GM23338 (cell line): Measurements from ENCODE around the gene SPINK5. TPM values are rescaled to one million over a fixed set of nuclear protein-coding genes. Genes with fewer than 3 reads are reported as not detected.

ENCODE experiments used
- ATAC-seq: fragments of 200-7000 bp; cut with Tn5 transposase; 3 replicates; pipeline ENCODE4 v1.9.1; 2020
- DNase-seq: peaks from one replicate; pipeline ENCODE4 v3.0.0-alpha.2; 2015; ENCODE audit warnings: low spot score
- H2AFZ ChIP-seq: fragments of 200-600 bp; sonication (generic); 2 replicates; pipeline ENCODE4 v1.8.0; 2016; ENCODE audit warnings: antibody characterized with exemption, mild to moderate bottlenecking, moderate library complexity
- H3F3A ChIP-seq: fragments of 200-600 bp; sonication (generic); replicated peaks from 2 replicates; pipeline ENCODE4 v1.8.0; 2017; ENCODE audit warnings: antibody characterized with exemption, mixed run types, low read depth
- H3K27ac ChIP-seq: fragments of 200-600 bp; sonication (generic); 2 replicates; pipeline ENCODE4 v1.6.1; 2016; ENCODE audit warnings: low read depth
- H3K27me3 ChIP-seq: fragments of 200-600 bp; sonication (generic); 2 replicates; pipeline ENCODE4 v1.8.0; 2016; ENCODE audit warnings: mild to moderate bottlenecking, mixed run types, moderate library complexity; ENCODE audit not compliant: insufficient read depth
- H3K36me3 ChIP-seq: fragments of 200-600 bp; sonication (generic); 2 replicates; pipeline ENCODE4 v1.8.0; 2016; ENCODE audit warnings: mild to moderate bottlenecking; ENCODE audit not compliant: insufficient read depth
- H3K4me1 ChIP-seq: fragments of 200-600 bp; sonication (generic); 2 replicates; pipeline ENCODE4 v1.8.0; 2016; ENCODE audit warnings: mild to moderate bottlenecking, moderate library complexity; ENCODE audit not compliant: insufficient read depth
- H3K4me2 ChIP-seq: fragments of 200-600 bp; sonication (generic); 2 replicates; pipeline ENCODE4 v1.7.1; 2017; ENCODE audit warnings: mixed run types
- H3K4me3 ChIP-seq: fragments of 200-600 bp; sonication (generic); 2 replicates; pipeline ENCODE4 v1.6.1; 2016; ENCODE audit warnings: mixed run types
- H3K79me2 ChIP-seq: fragments of 200-600 bp; sonication (generic); replicated peaks from 2 replicates; pipeline ENCODE4 v1.8.0; 2017; ENCODE audit warnings: mild to moderate bottlenecking; ENCODE audit not compliant: insufficient read depth
- H3K9me2 ChIP-seq: fragments of 200-600 bp; sonication (generic); 2 replicates; pipeline ENCODE4 v1.8.0; 2017; ENCODE audit not compliant: insufficient read depth
- H4K20me1 ChIP-seq: fragments of 200-600 bp; sonication (generic); replicated peaks from 2 replicates; pipeline ENCODE4 v1.8.0; 2017; ENCODE audit warnings: mild to moderate bottlenecking; ENCODE audit not compliant: insufficient read depth
- H3K27ac Mint-ChIP-seq: 2 replicates; pipeline ENCODE4 v1.8.0; 2020; ENCODE audit warnings: inconsistent platforms, mild to moderate bottlenecking, moderate library complexity, mixed read lengths
- H3K27me3 Mint-ChIP-seq: 3 replicates; pipeline ENCODE4 v1.8.0; 2022; ENCODE audit warnings: low read depth, mild to moderate bottlenecking, moderate library complexity, mixed read lengths, inconsistent platforms; ENCODE audit not compliant: insufficient read depth, poor library complexity
- H3K36me3 Mint-ChIP-seq: 3 replicates; pipeline ENCODE4 v1.8.0; 2021; ENCODE audit warnings: low read depth, mild to moderate bottlenecking, inconsistent platforms, moderate library complexity, mixed read lengths
- H3K4me1 Mint-ChIP-seq: 3 replicates; pipeline ENCODE4 v1.8.0; 2020; ENCODE audit warnings: mild to moderate bottlenecking, inconsistent platforms, mixed read lengths
- H3K4me3 Mint-ChIP-seq: 3 replicates; pipeline ENCODE4 v1.8.0; 2021; ENCODE audit warnings: moderate library complexity, mild to moderate bottlenecking, inconsistent platforms, mixed read lengths
- H3K9me3 Mint-ChIP-seq: 3 replicates; pipeline ENCODE4 v1.8.0; 2020; ENCODE audit warnings: moderate library complexity, mild to moderate bottlenecking, inconsistent platforms, mixed read lengths
- CREB1 ChIP-seq: fragments of 250-450 bp; sonication (Bioruptor Pico); IDR thresholded peaks from 2 replicates; pipeline ENCODE4 v1.5.0; 2020; ENCODE audit warnings: low read depth, mild to moderate bottlenecking, moderate library complexity
- CTCF ChIP-seq, 2 experiments: fragments of 200-600 bp in 1 of 2; sonication (generic) in 1 of 2; conservative IDR thresholded peaks; 2 replicates each; pipeline versions ENCODE4 v1.5.1 to v1.6.1; 2016 to 2017; ENCODE audit warnings: antibody characterized with exemption in 2 of 2, low read depth in 2 of 2, mild to moderate bottlenecking in 2 of 2, moderate library complexity in 1 of 2
- ETS1 ChIP-seq: IDR thresholded peaks from 2 replicates; pipeline ENCODE4 v1.6.1; 2016; ENCODE audit warnings: antibody characterized with exemption
- EZH2 ChIP-seq: fragments of 200-600 bp; sonication (generic); IDR thresholded peaks from one replicate; pipeline ENCODE4 v1.8.0; 2017; ENCODE audit warnings: antibody characterized with exemption, mild to moderate bottlenecking, low read depth; ENCODE audit not compliant: unreplicated experiment
- EZH2phosphoT487 ChIP-seq: fragments of 200-600 bp; sonication (generic); IDR thresholded peaks from one replicate; pipeline ENCODE4 v1.8.1; 2018; ENCODE audit warnings: antibody characterized with exemption; ENCODE audit not compliant: unreplicated experiment
- JUNB ChIP-seq: IDR thresholded peaks from one replicate; pipeline ENCODE4 v1.6.1; 2016; ENCODE audit warnings: antibody characterized with exemption; ENCODE audit not compliant: unreplicated experiment
- NANOG ChIP-seq: IDR thresholded peaks from 2 replicates; pipeline ENCODE4 v1.6.1; 2016; ENCODE audit warnings: antibody characterized with exemption, borderline replicate concordance
- POLR2AphosphoS5 ChIP-seq: IDR thresholded peaks from 2 replicates; pipeline ENCODE4 v1.6.1; 2016; ENCODE audit warnings: antibody characterized with exemption, low read depth
- REST ChIP-seq: IDR thresholded peaks from one replicate; pipeline ENCODE4 v1.6.1; 2018; ENCODE audit warnings: antibody characterized with exemption; ENCODE audit not compliant: unreplicated experiment
- STAT1 ChIP-seq: IDR thresholded peaks from one replicate; pipeline ENCODE4 v1.6.1; 2016; ENCODE audit warnings: antibody characterized with exemption; ENCODE audit not compliant: unreplicated experiment
- ZNF114 ChIP-seq: fragments of 250-450 bp; sonication (Bioruptor Pico); IDR thresholded peaks from 2 replicates; pipeline ENCODE4 v1.5.0; 2020; ENCODE audit warnings: mild to moderate bottlenecking, moderate library complexity
- ZNF331 ChIP-seq: fragments of 250-450 bp; sonication (Bioruptor Pico); IDR thresholded peaks from 2 replicates; pipeline ENCODE4 v1.5.0; 2020; ENCODE audit warnings: low read depth, mild to moderate bottlenecking, moderate library complexity
- ZNF462 ChIP-seq: fragments of 250-450 bp; sonication (Bioruptor Pico); IDR thresholded peaks from 2 replicates; pipeline ENCODE4 v1.5.0; 2020; ENCODE audit warnings: mild to moderate bottlenecking, moderate library complexity
- polyA plus RNA-seq: library from polyadenylated mRNA; unstranded; fragments of >200 nt; fragmentation: Nextera tagmentation; extraction: Ambion mirVana; gene quantifications from 2 replicates; pipeline ENCODE4 v1.2.1, GENCODE V29; 2016
- total RNA-seq: library from RNA; depleted of rRNA; stranded (reverse); fragments of >200 nt; shearing (Covaris generic); gene quantifications from 2 replicates; pipeline ENCODE4 v1.2.3, GENCODE V29; 2014

The SPINK5 gene
- total and polyA plus RNA-seq, 2 experiments from 2014 or later: 4.5 to 8.8 TPM

GRCh38 chr5:148035676-148036075, 28.1 kb upstream of the SPINK5 start:
- H3K4me1 Mint-ChIP-seq: no peaks in the 10 kb centered on the region
- Histone ChIP-seq H2AFZ (no peak overlapping the region), H3K4me3 (no peak overlapping the region), H3K36me3 (no peaks in the 10 kb centered on the region), H3K79me2 (no peaks in the 10 kb centered on the region), H3K27ac (no peak overlapping the region), H3K4me1 (no peaks in the 10 kb centered on the region), H3F3A (no peaks in the 10 kb centered on the region), H3K9me2 (no peaks in the 10 kb centered on the region), H4K20me1 (no peaks in the 10 kb centered on the region), H3K4me2 (no peak overlapping the region), H3K27me3 (no peaks in the 10 kb centered on the region)
- H3K36me3 Mint-ChIP-seq: no peaks in the 10 kb centered on the region
- DNase-seq (no peak), ATAC-seq (no peak)
- no peak overlapping the region for H3K4me3 Mint-ChIP-seq
- no peaks in the 10 kb centered on the region for H3K9me3 Mint-ChIP-seq
- no peak overlapping the region for H3K27ac Mint-ChIP-seq
- peaks cover 3% of the 10 kb centered on the region for H3K27me3 Mint-ChIP-seq
- TF ChIP-seq ETS1 (no peak), ZNF114 (no peak), POLR2AphosphoS5 (no peak), ZNF331 (no peak), ZNF462 (CRISPR knock-in tag) (no peak), CTCF (conservative IDR thresholded peaks at IDR 0.05; ENCODE audit: low read depth in 2 of 2) (no peak), NANOG (no peak), CREB1 (CRISPR knock-in tag) (no peak), EZH2phosphoT487 (no peak), STAT1 (no peak), EZH2 (no peak), JUNB (no peak), REST (no peak)
